ENCODE measurements around the gene PLBD1.

PLBD1 gene

GRCh38 chr12:14564336-14564959, 3.2 kb downstream of the PLBD1 start:
- no peak for DNase-seq

DNA sequence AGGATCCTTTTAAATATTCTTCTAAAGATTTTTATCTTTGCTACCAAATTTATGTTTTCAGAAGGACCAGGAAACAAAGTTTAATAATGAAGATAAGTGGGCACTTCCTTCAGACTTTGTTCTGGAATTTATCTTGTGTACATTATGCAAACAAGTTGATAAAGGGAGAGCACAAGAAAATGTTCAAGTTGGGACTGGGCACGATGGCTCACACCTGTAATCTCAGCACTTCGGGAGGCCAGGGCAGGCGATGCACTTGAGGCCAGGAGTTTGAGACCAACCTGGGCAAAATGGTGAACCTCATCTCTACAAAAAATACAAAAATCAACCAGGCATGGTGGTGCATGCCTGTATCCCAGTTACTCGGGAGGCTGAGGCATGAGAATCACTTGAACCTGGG, 4.6 kb downstream of the PLBD1 start:
- no peak for DNase-seq

- no peak for DNase-seq
These were observed 5.4 kb downstream of the PLBD1 start for GRCh38 chr12:14562279-14562678.

DNA sequence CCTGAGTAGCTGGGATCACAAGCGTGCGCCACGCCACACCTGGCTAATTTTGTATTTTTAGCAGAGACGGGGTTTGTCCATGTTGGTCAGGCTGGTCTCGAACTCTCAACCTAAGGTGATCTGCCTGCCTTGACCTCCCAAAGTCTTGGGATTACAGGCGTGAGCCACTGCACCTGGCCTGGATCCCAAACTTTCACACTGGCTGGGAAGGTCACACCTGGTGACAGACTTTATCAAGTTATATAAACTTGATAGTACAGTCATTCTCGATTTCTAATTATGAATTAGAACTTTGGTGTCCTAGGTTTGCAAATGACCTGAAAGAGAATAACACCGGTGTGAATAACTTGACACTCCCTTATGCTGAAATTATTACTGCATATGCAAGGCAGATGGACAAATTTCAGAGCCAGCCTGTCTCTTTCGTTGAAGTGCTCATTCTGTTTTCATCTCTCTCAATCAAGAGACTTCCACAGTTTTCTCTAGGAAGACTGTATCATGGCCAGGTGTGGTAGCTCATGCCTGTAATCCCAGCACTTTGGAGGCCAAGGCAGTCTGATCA, 5.9 kb downstream of the PLBD1 start:
- DNase-seq = no peak

DNA sequence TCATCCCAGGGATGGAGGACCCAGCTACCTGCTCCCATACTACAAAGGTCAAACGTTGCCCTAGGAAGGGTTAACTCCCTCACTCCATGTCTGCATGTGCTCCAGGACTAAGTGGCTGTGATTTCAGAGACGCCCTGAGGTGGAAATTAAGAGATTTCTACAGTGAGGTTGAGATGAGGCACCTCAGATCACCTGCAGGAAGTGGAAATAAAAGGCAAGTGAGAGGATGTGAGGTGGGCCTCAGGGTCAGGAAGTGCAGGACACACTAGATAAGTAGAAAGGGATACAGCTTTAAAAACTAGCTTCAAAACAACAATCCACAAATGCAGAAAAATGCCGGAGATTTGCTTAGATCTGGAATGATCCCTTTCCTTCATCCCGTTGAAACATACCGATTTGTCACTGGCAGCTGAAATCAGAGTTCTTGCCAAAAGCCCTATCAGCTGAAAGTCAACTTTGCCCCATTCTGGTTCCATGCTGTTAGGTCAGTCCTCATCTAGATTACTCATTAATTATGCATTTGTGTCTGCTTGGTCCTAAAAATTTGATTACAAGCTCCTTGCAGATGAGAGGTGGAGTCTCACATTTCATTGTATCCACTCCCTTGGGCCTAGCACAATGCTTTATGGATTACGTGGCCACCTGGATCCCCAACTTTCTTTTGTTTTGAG, 6.6 kb downstream of the PLBD1 start:
- no peak for DNase-seq

DNA sequence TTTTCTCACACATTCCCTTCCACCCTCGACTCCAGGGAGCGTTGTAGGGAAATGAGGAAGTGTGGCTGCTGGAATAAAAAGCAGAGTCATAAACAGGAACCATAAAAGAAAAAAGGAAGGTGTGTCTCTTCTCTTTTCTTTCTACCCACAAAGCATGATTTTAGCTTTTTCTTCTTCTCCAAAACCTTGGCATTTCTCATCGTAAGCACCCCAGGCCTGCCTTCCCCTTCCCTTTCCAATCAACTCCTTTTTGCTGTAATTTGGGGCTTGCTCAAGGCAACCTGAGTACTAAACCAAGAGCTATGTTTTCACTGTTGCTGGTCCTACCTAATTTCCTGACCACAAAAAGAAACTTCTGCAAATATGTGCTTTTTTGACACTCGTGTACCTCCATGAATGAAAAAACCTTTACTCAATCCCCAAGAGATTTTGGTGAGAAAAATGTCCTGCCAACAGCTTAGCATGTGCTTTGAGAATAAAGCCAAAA, 9.2 kb downstream of the PLBD1 start:
- DNase-seq = no peak

- no peak for DNase-seq
These were observed 9.7 kb downstream of the PLBD1 start for GRCh38 chr12:14557966-14558365.

DNA sequence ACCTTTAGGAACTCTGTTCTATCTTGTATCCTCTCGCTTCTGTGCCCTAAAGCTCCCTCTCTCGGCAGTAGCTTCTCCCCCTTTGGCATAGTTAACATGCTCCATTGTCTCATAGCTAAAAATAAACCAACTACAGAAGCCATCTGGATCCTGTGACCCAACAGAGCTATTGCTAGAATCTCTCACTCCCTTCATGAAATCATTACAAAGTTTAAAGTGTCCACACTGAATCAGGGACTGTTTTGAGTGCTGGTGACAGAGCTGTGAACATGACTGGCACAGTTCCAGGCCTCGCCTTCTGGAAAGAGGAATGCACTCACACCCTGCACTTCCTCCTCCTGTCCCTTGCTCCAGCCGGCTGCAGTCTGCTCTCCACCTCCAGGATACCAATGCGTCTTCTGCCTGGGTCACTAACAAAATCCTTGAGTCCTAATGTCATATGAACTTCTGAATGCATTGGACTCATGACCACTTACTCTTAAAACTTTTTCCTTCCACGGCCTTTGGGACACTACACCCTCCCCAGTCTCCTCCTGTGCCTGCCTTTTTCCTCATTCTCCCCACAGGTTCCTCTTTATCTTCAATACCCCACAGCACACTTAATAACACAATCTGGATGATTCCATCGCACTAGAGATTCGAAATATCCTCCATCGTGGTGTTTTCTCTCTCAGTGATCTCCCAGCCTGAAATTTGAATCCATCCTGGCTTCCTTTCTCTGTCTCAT, 13.2 kb downstream of the PLBD1 start:
- no peak for DNase-seq

DNA sequence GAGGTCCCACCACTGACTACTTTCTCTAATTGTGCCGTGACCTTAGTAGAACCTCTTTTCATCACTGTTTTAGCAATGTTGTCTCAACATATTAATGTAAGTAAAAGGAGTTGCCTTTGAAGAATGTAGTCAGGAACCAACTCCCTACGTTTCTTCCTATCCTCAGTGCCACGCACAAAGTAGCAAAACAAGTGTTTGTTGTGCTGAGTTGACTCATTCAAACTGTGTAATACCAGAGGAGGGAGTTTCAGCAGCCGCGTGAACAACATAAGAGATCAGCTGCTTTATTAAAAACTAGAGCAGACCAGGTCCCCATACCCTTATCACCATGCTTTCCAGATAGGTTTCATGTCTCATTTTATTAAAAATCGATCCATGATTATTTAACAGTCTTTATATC, 19.1 kb downstream of the PLBD1 start:
- no peak for DNase-seq

DNA sequence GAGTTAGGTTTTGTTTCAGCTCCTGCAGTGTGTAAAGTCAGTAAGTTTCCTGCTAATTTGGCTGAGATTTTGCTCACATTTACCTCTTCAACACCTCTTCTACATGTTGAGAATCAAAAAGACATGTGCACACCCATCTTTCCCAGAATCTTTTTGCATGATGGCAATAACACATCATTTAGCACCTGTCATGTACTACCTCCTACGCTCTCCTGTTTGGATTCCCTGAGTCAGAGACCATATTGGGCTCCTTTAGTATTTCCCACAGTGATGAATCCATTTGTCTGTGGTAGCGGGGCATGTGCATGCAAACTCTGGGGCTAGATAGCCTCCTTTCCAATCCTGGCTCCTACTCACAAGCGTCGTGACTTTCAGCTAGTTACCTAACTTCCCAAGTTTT, 20.1 kb downstream of the PLBD1 start:
- DNase-seq = no peak

- no peak for DNase-seq
These were observed 22.2 kb downstream of the PLBD1 start for GRCh38 chr12:14545144-14546124.

GRCh38 chr12:14540801-14541462, 26.8 kb downstream of the PLBD1 start:
- no peak for DNase-seq

DNA sequence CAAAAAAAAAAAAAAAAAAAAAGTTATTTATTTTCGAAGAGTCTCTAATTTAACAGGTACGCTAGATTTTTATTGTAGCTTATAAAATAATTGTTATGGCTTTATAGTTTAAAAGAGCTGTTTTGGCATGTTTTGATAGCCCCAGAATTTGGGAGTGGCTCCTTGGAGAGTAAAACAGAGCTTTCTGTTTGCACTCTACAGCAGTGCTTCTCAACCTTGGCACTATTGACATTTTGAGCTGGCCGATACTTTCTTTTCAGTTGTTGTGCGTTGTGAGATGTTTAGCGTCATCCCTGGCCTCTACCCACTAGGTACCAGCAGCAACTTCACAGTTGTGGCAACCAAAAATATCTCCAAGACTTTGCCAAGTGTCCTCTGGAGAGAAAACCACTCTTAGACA, 30.6 kb downstream of the PLBD1 start:
- DNase-seq = no peak

DNA sequence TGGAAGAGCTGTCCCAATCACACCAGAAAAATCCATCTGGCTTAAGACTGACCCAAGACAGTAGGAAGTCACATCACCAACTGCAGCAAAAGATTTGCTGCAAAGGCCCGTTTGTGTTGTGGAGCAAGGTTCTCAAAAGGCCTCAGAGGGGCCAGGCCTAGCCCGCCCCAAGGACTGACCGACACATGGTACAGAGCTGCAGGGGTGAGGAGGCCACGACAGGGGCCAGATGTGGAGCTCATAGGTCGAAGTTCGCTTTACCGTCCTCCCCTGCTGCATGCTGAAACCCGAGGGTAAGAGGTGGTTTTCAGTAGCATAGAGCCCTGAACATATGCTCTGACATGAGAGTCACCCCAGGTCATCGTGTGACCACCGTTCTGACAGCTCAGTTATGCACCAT, 35.5 kb downstream of the PLBD1 start:
- DNase-seq = no peak

GRCh38 chr12:14525964-14526363, 41.7 kb downstream of the PLBD1 start:
- DNase-seq = no peak

DNA sequence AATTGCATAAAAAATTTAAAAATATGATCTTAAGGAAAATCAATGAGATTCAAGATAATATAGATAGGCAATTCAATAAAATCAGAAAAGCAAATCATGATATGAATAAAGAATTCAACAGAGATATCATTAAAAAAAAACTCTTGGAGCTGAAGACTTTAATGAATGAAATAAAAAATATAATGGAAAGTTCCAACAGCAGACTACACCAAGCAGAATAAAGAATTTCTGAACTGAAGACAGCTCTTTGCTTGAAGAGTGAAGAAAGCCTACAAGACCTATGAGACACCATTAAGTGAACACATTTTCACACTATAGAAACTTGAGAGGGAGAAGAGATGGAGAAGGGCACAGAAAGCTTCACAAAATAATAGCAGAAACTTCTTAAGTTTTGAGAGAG, 45.9 kb downstream of the PLBD1 start:
- DNase-seq = no peak

GRCh38 chr12:14514946-14515345, 52.7 kb downstream of the PLBD1 start:
- DNase-seq = no peak

DNA sequence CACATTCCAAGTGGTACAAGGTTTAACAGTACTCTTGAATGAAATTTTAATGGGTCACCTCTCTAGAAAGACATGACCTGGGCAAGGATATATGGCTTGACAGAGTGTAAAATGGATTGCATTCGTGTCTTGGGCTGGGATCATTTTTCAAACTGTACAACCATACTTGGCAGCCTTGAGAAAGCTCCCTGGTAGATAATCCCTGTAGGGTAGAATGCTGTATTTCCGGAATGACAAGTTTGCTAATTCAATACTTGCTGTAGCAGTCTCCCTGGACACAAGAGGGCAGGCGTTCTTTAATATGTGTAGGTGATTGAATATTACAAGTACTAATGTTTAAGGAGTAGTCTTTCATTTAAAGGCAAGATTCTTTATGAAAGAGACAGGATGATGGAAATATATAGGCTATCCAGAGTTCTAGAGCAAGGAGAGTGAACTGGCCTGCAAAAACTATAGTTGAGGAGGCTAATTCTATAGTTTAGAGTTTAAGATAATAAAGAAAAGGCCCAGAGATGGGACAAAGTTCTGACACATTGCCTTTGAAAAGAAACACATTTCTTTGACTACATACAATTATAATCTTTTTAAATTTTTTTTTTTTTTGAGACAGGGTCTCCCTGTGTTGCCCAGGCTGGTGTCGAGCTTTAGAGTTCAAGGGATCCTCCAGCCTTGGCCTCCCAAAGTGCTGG, 53.4 kb downstream of the PLBD1 start:
- no peak for DNase-seq

DNA sequence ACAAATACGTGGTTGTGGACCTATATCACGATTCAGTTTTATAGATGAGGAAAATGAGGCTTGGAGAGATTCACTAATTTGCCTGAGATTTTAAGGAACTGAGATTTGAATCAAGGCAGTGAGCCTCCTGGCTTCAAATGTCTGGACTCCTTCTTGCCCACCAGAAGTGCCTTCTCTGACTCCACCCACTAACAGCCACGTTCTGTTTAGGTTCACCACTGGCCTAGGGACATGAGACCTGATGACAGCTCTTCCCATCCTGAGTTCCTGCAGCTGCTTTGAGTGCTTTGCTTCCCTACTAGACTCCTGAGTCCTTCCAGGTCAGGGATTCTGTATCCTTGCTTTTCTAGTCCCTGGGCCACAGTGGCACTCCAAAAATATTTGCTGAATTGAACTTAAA, 57.1 kb downstream of the PLBD1 start:
- no peak for DNase-seq

GRCh38 chr12:14505626-14506596, 61.8 kb downstream of the PLBD1 start:
- DNase-seq = no peak
